OCI-M2 (cell line): ENCODE measurements around the gene DFFB.

Source experiments
- DNase-seq: peaks from one replicate; lab custom pipeline; 2025; ENCODE audit not compliant: unreplicated experiment; lab: John Stamatoyannopoulos, UW

DFFB gene

GRCh38 chr1:3895951-3896325 lies 38.7 kb downstream of the DFFB start:
- no peak for DNase-seq

GRCh38 chr1:3896396-3897000 lies 39.2 kb downstream of the DFFB start:
- no peak for DNase-seq

- no peak for DNase-seq
Observed at GRCh38 chr1:3898475-3898735, 41.1 kb downstream of the DFFB start.

- DNase-seq = no peak
Observed at GRCh38 chr1:3898994-3899753, 41.9 kb downstream of the DFFB start.

- DNase-seq = no peak
Observed at GRCh38 chr1:3899754-3900149, 42.5 kb downstream of the DFFB start.

- peak; percentile 86 for DNase-seq
Observed at GRCh38 chr1:3900150-3900968, 43.1 kb downstream of the DFFB start, which contains the start of gene C1orf174. TSS of gene C1orf174 (minus strand) at chr1:3900272. CDS start at chr1:3900186, 86 bp downstream.

GRCh38 chr1:3900969-3901529 lies 43.8 kb downstream of the DFFB start:
- peak; percentile 19 for DNase-seq

GRCh38 chr1:3902111-3902511 lies 44.8 kb downstream of the DFFB start:
- no peak for DNase-seq

- no peak for DNase-seq
Observed at GRCh38 chr1:3902571-3903091, 45.4 kb downstream of the DFFB start.

GRCh38 chr1:3903141-3904005 lies 46.1 kb downstream of the DFFB start:
- DNase-seq = no peak

- DNase-seq = no peak
Observed at GRCh38 chr1:3904006-3904842, 46.9 kb downstream of the DFFB start.

- DNase-seq = no peak
Observed at GRCh38 chr1:3904843-3905185, 47.5 kb downstream of the DFFB start.

GRCh38 chr1:3905266-3905952 lies 48.1 kb downstream of the DFFB start:
- no peak for DNase-seq

GRCh38 chr1:3905953-3906671 lies 48.8 kb downstream of the DFFB start:
- DNase-seq = no peak

GRCh38 chr1:3906672-3907020 lies 49.4 kb downstream of the DFFB start:
- DNase-seq = no peak

GRCh38 chr1:3907031-3907534 lies 49.8 kb downstream of the DFFB start:
- no peak for DNase-seq

GRCh38 chr1:3907621-3908165 lies 50.4 kb downstream of the DFFB start:
- DNase-seq = no peak

GRCh38 chr1:3908886-3909517 lies 51.7 kb downstream of the DFFB start:
- DNase-seq = no peak
